Activated CD4-positive, alpha-beta memory T cell treated with anti-CD3 and anti-CD28 coated beads, Interleukin-2, amount 10 ng/mL, durations not matched to agents 7 days and 5 days (primary cell): ENCODE measurements around the gene TPRA1. TPM values are rescaled to one million over a fixed set of nuclear protein-coding genes. Genes with fewer than 3 reads are reported as not detected.
"Not testable (repeated sequence)": the region's sequence is repeated elsewhere in the genome, so short reads cannot be mapped to it uniquely, and the experiment has no call there.

Source experiments
- CTCF ChIA-PET: fragments of 350-600 bp; sonication (Branson Sonifier 250); formaldehyde crosslinking; loops from one replicate; lab custom pipeline; 2021; ENCODE audit warnings: antibody characterized with exemption, inconsistent platforms; lab: Charles Lee
- POLR2A ChIA-PET: fragments of 350-600 bp; sonication (Branson Sonifier 250); formaldehyde crosslinking; loops from one replicate; lab custom pipeline; 2021; ENCODE audit warnings: antibody characterized with exemption; lab: Charles Lee
- DNase-seq: peaks from one replicate; pipeline ENCODE4 v3.0.0-alpha.2; 2020
- H3K27ac Mint-ChIP-seq: one replicate; pipeline ENCODE4 v1.8.0; 2021; ENCODE audit warnings: mild to moderate bottlenecking, mixed read lengths
- H3K27me3 Mint-ChIP-seq: one replicate; pipeline ENCODE4 v1.8.0; 2021; ENCODE audit warnings: mixed read lengths
- H3K36me3 Mint-ChIP-seq: one replicate; pipeline ENCODE4 v1.8.0; 2021; ENCODE audit warnings: low read depth, mixed read lengths
- H3K4me1 Mint-ChIP-seq: one replicate; pipeline ENCODE4 v1.8.0; 2021; ENCODE audit warnings: mixed read lengths
- H3K4me3 Mint-ChIP-seq: one replicate; pipeline ENCODE4 v1.8.0; 2021; ENCODE audit warnings: mild to moderate bottlenecking, mixed read lengths
- H3K9me3 Mint-ChIP-seq: one replicate; pipeline ENCODE4 v1.8.0; 2021; ENCODE audit warnings: mixed read lengths
- total RNA-seq, 2 experiments: library from RNA; stranded (reverse); gene quantifications; one replicate each; pipeline ENCODE4 v1.2.3, GENCODE V29; 2021

Gene TPRA1
- total RNA-seq, 2 experiments from 2014 or later: 22.6 to 23.3 TPM

GRCh38 chr3:127611251-127611650 lies 20.7 kb upstream of the TPRA1 start:
- no peak overlapping the region for H3K4me3 Mint-ChIP-seq
- CTCF ChIA-PET: interaction anchor here (0.9 kb wide), 1 partner anchor 36 kb away, joined by 3 read pairs; no protein-coding TSS in a partner anchor
- DNase-seq: no peak
- peaks cover 16% of the 10 kb centered on the region for H3K4me1 Mint-ChIP-seq
- peaks cover 88% of the 10 kb centered on the region for H3K36me3 Mint-ChIP-seq
- POLR2A ChIA-PET: interaction anchor here (0.9 to 1.4 kb wide), 3 partner anchors 10 to 62 kb away, joined by 3 to 5 read pairs (median 3); partner anchors contain the start of gene MCM2
- no peaks in the 10 kb centered on the region for H3K9me3 Mint-ChIP-seq
- no peak overlapping the region for H3K27ac Mint-ChIP-seq
- H3K27me3 Mint-ChIP-seq: no peaks in the 10 kb centered on the region

- POLR2A ChIA-PET: interaction anchor here (0.9 to 1.4 kb wide), 2 partner anchors 11 to 63 kb away, joined by 3 to 5 read pairs; partner anchors contain the start of gene MCM2
- no peaks in the 10 kb centered on the region for H3K9me3 Mint-ChIP-seq
- H3K27ac Mint-ChIP-seq: no peak overlapping the region
- H3K27me3 Mint-ChIP-seq: no peaks in the 10 kb centered on the region
- no peak for DNase-seq
- CTCF ChIA-PET: interaction anchor here (0.9 kb wide), 1 partner anchor 35 kb away, joined by 3 read pairs; no protein-coding TSS in a partner anchor
- no peak overlapping the region for H3K4me3 Mint-ChIP-seq
- H3K36me3 Mint-ChIP-seq: peaks cover 84% of the 10 kb centered on the region
- H3K4me1 Mint-ChIP-seq: peaks cover 15% of the 10 kb centered on the region
These were observed 19.6 kb upstream of the TPRA1 start for GRCh38 chr3:127610105-127610504.

- ChIA-PET CTCF (no interaction called here), POLR2A (no interaction called here)
- DNase-seq: no peak
- Mint-ChIP-seq H3K9me3 (no peaks in the 10 kb centered on the region), H3K27ac (no peak overlapping the region), H3K27me3 (no peaks in the 10 kb centered on the region), H3K4me3 (no peak overlapping the region), H3K36me3 (peaks cover 84% of the 10 kb centered on the region), H3K4me1 (peaks cover 18% of the 10 kb centered on the region)
These were observed 17.8 kb upstream of the TPRA1 start for GRCh38 chr3:127608362-127608718.

- no peaks in the 10 kb centered on the region for H3K27me3 Mint-ChIP-seq
- H3K36me3 Mint-ChIP-seq: peaks cover 79% of the 10 kb centered on the region
- POLR2A ChIA-PET: interaction anchor here (0.8 to 3.0 kb wide), 3 partner anchors 10 to 64 kb away, joined by 3 to 24 read pairs (median 3); partner anchors contain the start of gene MCM2
- H3K27ac Mint-ChIP-seq: no peak overlapping the region
- H3K9me3 Mint-ChIP-seq: no peaks in the 10 kb centered on the region
- peaks cover 18% of the 10 kb centered on the region for H3K4me1 Mint-ChIP-seq
- H3K4me3 Mint-ChIP-seq: no peak overlapping the region
- no peak for DNase-seq
- CTCF ChIA-PET: interaction anchor here (1.1 kb wide), 1 partner anchor 33 kb away, joined by 3 read pairs; no protein-coding TSS in a partner anchor
These were observed 17.3 kb upstream of the TPRA1 start for GRCh38 chr3:127607675-127608361.

GRCh38 chr3:127606981-127607595 lies 16.6 kb upstream of the TPRA1 start:
- H3K9me3 Mint-ChIP-seq: no peaks in the 10 kb centered on the region
- peaks cover 25% of the 10 kb centered on the region for H3K4me1 Mint-ChIP-seq
- POLR2A ChIA-PET: interaction anchor here (0.8 to 3.0 kb wide), 3 partner anchors 9 to 65 kb away, joined by 3 to 24 read pairs (median 3); partner anchors contain the start of gene MCM2
- no peaks in the 10 kb centered on the region for H3K27me3 Mint-ChIP-seq
- H3K36me3 Mint-ChIP-seq: peaks cover 78% of the 10 kb centered on the region
- H3K27ac Mint-ChIP-seq: no peak overlapping the region
- no peak overlapping the region for H3K4me3 Mint-ChIP-seq
- CTCF ChIA-PET: interaction anchor here (1.1 kb wide), 1 partner anchor 32 kb away, joined by 3 read pairs; no protein-coding TSS in a partner anchor
- DNase-seq: no peak

GRCh38 chr3:127606086-127606805 lies 15.7 kb upstream of the TPRA1 start:
- Mint-ChIP-seq H3K27ac (no peak overlapping the region), H3K27me3 (no peaks in the 10 kb centered on the region), H3K36me3 (peaks cover 83% of the 10 kb centered on the region), H3K9me3 (no peaks in the 10 kb centered on the region), H3K4me1 (peaks cover 31% of the 10 kb centered on the region), H3K4me3 (no peak overlapping the region)
- DNase-seq: no peak
- POLR2A ChIA-PET: interaction anchor here (3.0 kb wide), 1 partner anchor 8 kb away, joined by 24 read pairs; the partner anchor contains the start of gene MCM2
- CTCF ChIA-PET: interaction anchor here (1.2 kb wide), 1 partner anchor 42 kb away, joined by 3 read pairs; no protein-coding TSS in a partner anchor

- H3K4me3 Mint-ChIP-seq, H3K9me3 Mint-ChIP-seq, DNase-seq, H3K27me3 Mint-ChIP-seq, H3K27ac Mint-ChIP-seq: not testable (repeated sequence)
- ChIA-PET POLR2A (interaction anchor here (3.0 kb wide), 1 partner anchor 8 kb away, joined by 24 read pairs; the partner anchor contains the start of gene MCM2), CTCF (interaction anchor here (1.2 kb wide), 1 partner anchor 42 kb away, joined by 3 read pairs; no protein-coding TSS in a partner anchor)
- Mint-ChIP-seq H3K36me3 (peaks cover 82% of the 10 kb centered on the region), H3K4me1 (peaks cover 38% of the 10 kb centered on the region)
These were observed 15.0 kb upstream of the TPRA1 start for GRCh38 chr3:127605547-127605946.

DNA sequence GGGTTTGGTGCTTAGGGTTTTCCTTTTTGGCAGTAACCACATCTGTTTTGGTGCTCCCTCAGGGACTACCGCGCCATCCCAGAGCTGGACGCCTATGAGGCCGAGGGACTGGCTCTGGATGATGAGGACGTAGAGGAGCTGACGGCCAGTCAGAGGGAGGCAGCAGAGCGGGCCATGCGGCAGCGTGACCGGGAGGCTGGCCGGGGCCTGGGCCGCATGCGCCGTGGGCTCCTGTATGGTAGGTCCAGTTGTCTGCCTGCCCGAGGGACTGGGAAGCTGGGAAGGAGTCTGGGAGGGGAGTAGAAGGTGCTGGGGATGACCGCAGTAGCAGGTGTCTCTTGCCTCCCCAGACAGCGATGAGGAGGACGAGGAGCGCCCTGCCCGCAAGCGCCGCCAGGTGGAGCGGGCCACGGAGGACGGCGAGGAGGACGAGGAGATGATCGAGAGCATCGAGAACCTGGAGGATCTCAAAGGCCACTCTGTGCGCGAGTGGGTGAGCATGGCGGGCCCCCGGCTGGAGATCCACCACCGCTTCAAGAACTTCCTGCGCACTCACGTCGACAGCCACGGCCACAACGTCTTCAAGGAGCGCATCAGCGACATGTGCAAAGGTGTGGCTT lies 14.1 kb upstream of the TPRA1 start:
- CTCF ChIA-PET: no interaction called here
- POLR2A ChIA-PET: no interaction called here
- no peak for DNase-seq
- H3K27ac Mint-ChIP-seq: no peak overlapping the region
- H3K4me1 Mint-ChIP-seq: peaks cover 43% of the 10 kb centered on the region
- H3K27me3 Mint-ChIP-seq: no peaks in the 10 kb centered on the region
- H3K9me3 Mint-ChIP-seq: no peaks in the 10 kb centered on the region
- H3K4me3 Mint-ChIP-seq: no peak overlapping the region
- H3K36me3 Mint-ChIP-seq: peaks cover 78% of the 10 kb centered on the region

DNA sequence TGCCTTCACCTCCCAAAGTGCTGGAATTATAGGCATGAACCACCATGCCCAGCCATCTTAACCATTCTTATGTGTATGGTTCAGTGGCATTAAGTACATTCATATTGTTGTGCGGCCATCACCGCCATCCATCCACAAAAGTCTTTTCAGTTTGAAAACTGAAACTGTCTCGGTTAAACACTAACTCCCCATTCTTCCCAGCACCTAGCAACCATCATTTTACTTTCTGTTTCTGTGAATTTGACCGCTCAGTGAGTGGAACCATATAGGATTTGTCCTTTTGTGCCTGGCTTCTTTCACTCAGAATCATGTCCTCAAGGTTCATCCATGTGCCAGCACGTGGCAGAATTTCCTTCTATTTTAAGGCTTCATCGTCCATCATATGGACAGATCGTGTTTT lies 13.5 kb upstream of the TPRA1 start:
- Mint-ChIP-seq H3K4me3 (no peak overlapping the region), H3K36me3 (peaks cover 80% of the 10 kb centered on the region), H3K27me3 (no peaks in the 10 kb centered on the region), H3K9me3 (no peaks in the 10 kb centered on the region), H3K27ac (no peak overlapping the region), H3K4me1 (peaks cover 47% of the 10 kb centered on the region)
- DNase-seq: no peak
- POLR2A ChIA-PET: interaction anchor here (0.8 kb wide), 1 partner anchor 14 kb away, joined by 3 read pairs; the partner anchor contains the start of gene TPRA1
- CTCF ChIA-PET: no interaction called here

GRCh38 chr3:127600749-127601456 lies 10.4 kb upstream of the TPRA1 start:
- no peaks in the 10 kb centered on the region for H3K9me3 Mint-ChIP-seq
- CTCF ChIA-PET: interaction anchor here (4.3 kb wide), 1 partner anchor 26 kb away, joined by 30 read pairs; no protein-coding TSS in a partner anchor
- peaks cover 57% of the 10 kb centered on the region for H3K4me1 Mint-ChIP-seq
- H3K4me3 Mint-ChIP-seq: peak overlapping the region; percentile 52
- H3K27ac Mint-ChIP-seq: peak overlapping the region; percentile 27
- no peaks in the 10 kb centered on the region for H3K27me3 Mint-ChIP-seq
- DNase-seq: no peak
- POLR2A ChIA-PET: interaction anchor here (4.6 kb wide), 1 partner anchor 71 kb away, joined by 43 read pairs; the partner anchor contains the start of gene ABTB1
- H3K36me3 Mint-ChIP-seq: peaks cover 53% of the 10 kb centered on the region

DNA sequence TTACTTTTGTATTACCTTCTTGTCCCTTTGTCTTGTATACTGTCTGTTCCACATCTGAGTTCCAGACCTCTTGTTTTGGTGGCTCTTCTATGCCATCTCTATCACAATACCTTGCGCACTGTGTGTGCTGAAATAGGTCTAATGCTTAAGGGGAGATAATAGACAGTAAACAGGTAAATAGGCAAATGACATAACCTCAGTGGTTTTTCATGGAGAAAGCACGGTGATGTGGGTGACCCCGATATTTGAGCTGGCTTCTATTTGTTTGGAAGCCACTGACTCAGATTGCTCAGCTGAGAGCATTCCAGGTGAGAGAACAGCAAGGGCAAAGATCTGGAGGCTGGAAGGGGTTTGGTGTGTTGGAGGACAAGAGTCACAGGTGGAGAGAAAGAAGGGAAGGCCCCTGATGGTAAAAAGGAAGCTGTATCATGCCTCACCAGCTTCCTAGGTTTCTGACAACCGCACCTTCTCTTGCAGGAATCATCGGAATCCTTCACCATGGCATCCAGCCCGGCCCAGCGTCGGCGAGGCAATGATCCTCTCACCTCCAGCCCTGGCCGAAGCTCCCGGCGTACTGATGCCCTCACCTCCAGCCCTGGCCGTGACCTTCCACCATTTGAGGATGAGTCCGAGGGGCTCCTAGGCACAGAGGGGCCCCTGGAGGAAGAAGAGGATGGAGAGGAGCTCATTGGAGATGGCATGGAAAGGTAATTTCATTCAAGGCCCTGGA lies 8.5 kb upstream of the TPRA1 start:
- peaks cover 53% of the 10 kb centered on the region for H3K4me1 Mint-ChIP-seq
- H3K36me3 Mint-ChIP-seq: peaks cover 38% of the 10 kb centered on the region
- ChIA-PET POLR2A (interaction anchor here (0.7 to 4.6 kb wide), 19 partner anchors 8 to 525 kb away, joined by 3 to 49 read pairs (median 6); partner anchors contain the start of genes ABTB1, PODXL2, RUVBL1 and SEC61A1), CTCF (interaction anchor here (0.9 to 4.3 kb wide), 3 partner anchors 24 to 97 kb away, joined by 4 to 30 read pairs (median 9); no protein-coding TSS in a partner anchor)
- DNase-seq: no peak
- peak overlapping the region; percentile 89 for H3K4me3 Mint-ChIP-seq
- H3K27ac Mint-ChIP-seq: peak overlapping the region; percentile 85
- H3K9me3 Mint-ChIP-seq: no peaks in the 10 kb centered on the region
- H3K27me3 Mint-ChIP-seq: no peaks in the 10 kb centered on the region
